Measurements from ENCODE around the gene FGG. TPM values are rescaled to one million over a fixed set of nuclear protein-coding genes. Genes with fewer than 3 reads are reported as not detected.

The FGG gene
- total and polyA plus RNA-seq, 2 of the 13 experiments (the other 11 are each of a cell fraction or from before 2014, with no cell fraction given) = 1,037 to 2,423 TPM

DNA sequence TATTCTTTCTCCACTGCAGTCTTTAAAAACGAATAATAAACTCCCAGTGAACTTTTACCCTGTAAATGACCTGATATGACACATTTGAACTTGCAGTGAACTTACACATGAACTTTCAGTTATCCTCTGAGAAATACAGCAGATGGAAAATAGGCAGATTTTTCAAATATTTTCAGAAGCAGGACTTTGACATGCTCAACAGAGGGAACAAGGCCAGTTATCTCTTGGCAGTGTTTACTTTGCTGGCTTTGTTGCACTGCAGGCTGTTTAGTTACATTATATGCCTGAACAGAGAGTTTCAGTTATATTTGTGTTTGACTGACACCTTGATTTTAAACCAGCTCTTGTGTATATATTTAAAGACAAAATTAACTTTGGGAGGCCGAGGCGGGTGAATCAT lies 47.6 kb upstream of the FGG start (continued):
- TF ChIP-seq ZNF570 (CRISPR knock-in tag; IDR thresholded peaks at IDR 0.05; ENCODE audit: borderline replicate concordance) = no peak
- TF ChIP-seq, protein P1, sequence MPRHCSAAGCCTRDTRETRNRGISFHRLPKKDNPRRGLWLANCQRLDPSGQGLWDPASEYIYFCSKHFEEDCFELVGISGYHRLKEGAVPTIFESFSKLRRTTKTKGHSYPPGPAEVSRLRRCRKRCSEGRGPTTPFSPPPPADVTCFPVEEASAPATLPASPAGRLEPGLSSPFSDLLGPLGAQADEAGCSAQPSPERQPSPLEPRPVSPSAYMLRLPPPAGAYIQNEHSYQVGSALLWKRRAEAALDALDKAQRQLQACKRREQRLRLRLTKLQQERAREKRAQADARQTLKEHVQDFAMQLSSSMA (CRISPR knock-in tag; IDR thresholded peaks at IDR 0.05) = no peak
- TF ChIP-seq, protein P2, sequence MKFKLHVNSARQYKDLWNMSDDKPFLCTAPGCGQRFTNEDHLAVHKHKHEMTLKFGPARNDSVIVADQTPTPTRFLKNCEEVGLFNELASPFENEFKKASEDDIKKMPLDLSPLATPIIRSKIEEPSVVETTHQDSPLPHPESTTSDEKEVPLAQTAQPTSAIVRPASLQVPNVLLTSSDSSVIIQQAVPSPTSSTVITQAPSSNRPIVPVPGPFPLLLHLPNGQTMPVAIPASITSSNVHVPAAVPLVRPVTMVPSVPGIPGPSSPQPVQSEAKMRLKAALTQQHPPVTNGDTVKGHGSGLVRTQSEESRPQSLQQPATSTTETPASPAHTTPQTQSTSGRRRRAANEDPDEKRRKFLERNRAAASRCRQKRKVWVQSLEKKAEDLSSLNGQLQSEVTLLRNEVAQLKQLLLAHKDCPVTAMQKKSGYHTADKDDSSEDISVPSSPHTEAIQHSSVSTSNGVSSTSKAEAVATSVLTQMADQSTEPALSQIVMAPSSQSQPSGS (CRISPR knock-in tag; IDR thresholded peaks at IDR 0.05) = peak; percentile 80; the same call in 1 of the 2 replicates
- peak; percentile 50 for TF ChIP-seq HOXA3 (CRISPR knock-in tag; IDR thresholded peaks at IDR 0.05)
- no peak for TF ChIP-seq ZNF577 (CRISPR knock-in tag; IDR thresholded peaks at IDR 0.05; ENCODE audit: borderline replicate concordance, low read depth)
- TF ChIP-seq, protein P3, sequence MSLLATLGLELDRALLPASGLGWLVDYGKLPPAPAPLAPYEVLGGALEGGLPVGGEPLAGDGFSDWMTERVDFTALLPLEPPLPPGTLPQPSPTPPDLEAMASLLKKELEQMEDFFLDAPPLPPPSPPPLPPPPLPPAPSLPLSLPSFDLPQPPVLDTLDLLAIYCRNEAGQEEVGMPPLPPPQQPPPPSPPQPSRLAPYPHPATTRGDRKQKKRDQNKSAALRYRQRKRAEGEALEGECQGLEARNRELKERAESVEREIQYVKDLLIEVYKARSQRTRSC (CRISPR knock-in tag; IDR thresholded peaks at IDR 0.05; ENCODE audit: low read depth) = no peak
- no peak for TF ChIP-seq DNMT1 (CRISPR knock-in tag; IDR thresholded peaks at IDR 0.05)
- no peak for TF ChIP-seq TGIF2 (CRISPR knock-in tag; IDR thresholded peaks at IDR 0.05)
- TF ChIP-seq, protein P4, sequence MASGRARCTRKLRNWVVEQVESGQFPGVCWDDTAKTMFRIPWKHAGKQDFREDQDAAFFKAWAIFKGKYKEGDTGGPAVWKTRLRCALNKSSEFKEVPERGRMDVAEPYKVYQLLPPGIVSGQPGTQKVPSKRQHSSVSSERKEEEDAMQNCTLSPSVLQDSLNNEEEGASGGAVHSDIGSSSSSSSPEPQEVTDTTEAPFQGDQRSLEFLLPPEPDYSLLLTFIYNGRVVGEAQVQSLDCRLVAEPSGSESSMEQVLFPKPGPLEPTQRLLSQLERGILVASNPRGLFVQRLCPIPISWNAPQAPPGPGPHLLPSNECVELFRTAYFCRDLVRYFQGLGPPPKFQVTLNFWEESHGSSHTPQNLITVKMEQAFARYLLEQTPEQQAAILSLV (CRISPR knock-in tag; IDR thresholded peaks at IDR 0.05; ENCODE audit: borderline replicate concordance) = no peak
- no peak for TF ChIP-seq RNF2 (conservative IDR thresholded peaks at IDR 0.05; ENCODE audit: low read depth)
- TF ChIP-seq, protein P5, sequence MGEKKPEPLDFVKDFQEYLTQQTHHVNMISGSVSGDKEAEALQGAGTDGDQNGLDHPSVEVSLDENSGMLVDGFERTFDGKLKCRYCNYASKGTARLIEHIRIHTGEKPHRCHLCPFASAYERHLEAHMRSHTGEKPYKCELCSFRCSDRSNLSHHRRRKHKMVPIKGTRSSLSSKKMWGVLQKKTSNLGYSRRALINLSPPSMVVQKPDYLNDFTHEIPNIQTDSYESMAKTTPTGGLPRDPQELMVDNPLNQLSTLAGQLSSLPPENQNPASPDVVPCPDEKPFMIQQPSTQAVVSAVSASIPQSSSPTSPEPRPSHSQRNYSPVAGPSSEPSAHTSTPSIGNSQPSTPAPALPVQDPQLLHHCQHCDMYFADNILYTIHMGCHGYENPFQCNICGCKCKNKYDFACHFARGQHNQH (CRISPR knock-in tag; IDR thresholded peaks at IDR 0.05) = peak; percentile 50; the same call in 1 of the 2 replicates
- TF ChIP-seq ZNF331 (CRISPR knock-in tag; IDR thresholded peaks at IDR 0.05) = peak; percentile 77
- TF ChIP-seq, protein P6, sequence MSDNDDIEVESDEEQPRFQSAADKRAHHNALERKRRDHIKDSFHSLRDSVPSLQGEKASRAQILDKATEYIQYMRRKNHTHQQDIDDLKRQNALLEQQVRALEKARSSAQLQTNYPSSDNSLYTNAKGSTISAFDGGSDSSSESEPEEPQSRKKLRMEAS (IDR thresholded peaks at IDR 0.05) = peak; percentile 31; the same call in 1 of the 2 replicates
- TF ChIP-seq, protein P7, sequence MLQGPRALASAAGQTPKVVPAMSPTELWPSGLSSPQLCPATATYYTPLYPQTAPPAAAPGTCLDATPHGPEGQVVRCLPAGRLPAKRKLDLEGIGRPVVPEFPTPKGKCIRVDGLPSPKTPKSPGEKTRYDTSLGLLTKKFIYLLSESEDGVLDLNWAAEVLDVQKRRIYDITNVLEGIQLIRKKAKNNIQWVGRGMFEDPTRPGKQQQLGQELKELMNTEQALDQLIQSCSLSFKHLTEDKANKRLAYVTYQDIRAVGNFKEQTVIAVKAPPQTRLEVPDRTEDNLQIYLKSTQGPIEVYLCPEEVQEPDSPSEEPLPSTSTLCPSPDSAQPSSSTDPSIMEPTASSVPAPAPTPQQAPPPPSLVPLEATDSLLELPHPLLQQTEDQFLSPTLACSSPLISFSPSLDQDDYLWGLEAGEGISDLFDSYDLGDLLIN (CRISPR knock-in tag; IDR thresholded peaks at IDR 0.05; ENCODE audit: borderline replicate concordance) = no peak
- no peak for TF ChIP-seq ZKSCAN1 (IDR thresholded peaks at IDR 0.05; ENCODE audit: low read length)
- TF ChIP-seq ZNF496 (CRISPR knock-in tag; IDR thresholded peaks at IDR 0.05; ENCODE audit: insufficient replicate concordance) = no peak
- TF ChIP-seq, protein P8, sequence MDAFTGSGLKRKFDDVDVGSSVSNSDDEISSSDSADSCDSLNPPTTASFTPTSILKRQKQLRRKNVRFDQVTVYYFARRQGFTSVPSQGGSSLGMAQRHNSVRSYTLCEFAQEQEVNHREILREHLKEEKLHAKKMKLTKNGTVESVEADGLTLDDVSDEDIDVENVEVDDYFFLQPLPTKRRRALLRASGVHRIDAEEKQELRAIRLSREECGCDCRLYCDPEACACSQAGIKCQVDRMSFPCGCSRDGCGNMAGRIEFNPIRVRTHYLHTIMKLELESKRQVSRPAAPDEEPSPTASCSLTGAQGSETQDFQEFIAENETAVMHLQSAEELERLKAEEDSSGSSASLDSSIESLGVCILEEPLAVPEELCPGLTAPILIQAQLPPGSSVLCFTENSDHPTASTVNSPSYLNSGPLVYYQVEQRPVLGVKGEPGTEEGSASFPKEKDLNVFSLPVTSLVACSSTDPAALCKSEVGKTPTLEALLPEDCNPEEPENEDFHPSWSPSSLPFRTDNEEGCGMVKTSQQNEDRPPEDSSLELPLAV (CRISPR knock-in tag; conservative IDR thresholded peaks at IDR 0.05; ENCODE audit: low read depth) = no peak
- TF ChIP-seq, protein P9, sequence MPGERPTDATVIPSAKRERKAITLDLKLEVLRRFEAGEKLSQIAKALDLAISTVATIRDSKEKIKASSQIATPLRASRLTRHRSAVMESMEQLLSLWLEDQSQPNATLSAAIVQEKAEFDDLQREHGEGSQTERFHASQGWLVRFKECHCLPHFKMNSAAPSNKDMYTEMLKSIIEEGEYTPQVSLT (CRISPR knock-in tag; IDR thresholded peaks at IDR 0.05; ENCODE audit: borderline replicate concordance, low read depth) = no peak
- TF ChIP-seq, protein P10, sequence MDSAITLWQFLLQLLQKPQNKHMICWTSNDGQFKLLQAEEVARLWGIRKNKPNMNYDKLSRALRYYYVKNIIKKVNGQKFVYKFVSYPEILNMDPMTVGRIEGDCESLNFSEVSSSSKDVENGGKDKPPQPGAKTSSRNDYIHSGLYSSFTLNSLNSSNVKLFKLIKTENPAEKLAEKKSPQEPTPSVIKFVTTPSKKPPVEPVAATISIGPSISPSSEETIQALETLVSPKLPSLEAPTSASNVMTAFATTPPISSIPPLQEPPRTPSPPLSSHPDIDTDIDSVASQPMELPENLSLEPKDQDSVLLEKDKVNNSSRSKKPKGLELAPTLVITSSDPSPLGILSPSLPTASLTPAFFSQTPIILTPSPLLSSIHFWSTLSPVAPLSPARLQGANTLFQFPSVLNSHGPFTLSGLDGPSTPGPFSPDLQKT (CRISPR knock-in tag; IDR thresholded peaks at IDR 0.05; ENCODE audit: borderline replicate concordance) = no peak
- peak; percentile 67; the same call in 1 of the 2 replicates for TF ChIP-seq SMAD3 (CRISPR knock-in tag; IDR thresholded peaks at IDR 0.05)

Data from HepG2 (cell line).